HCT116 (cell line): ENCODE data around the gene TYR. TPM values are rescaled to one million over a fixed set of nuclear protein-coding genes. Genes with fewer than 3 reads are reported as not detected.

ENCODE experiments used
- ATAC-seq: fragments of 200-7000 bp; cut with Tn5 transposase; 2 replicates; pipeline ENCODE4 v1.9.1; 2020; ENCODE audit warnings: mild to moderate bottlenecking, moderate library complexity
- BruUV-seq: library from RNA; stranded (reverse); fragments of 400-500 nt; replicated peaks from 2 replicates; lab custom pipeline; 2021; lab: Mats Ljungman, UMichigan
- CTCF ChIA-PET: fragments of 300-600 bp; sonication (Branson Sonifier 250); formaldehyde crosslinking; loops from one replicate; lab custom pipeline; 2021; ENCODE audit warnings: antibody characterized with exemption; lab: Charles Lee
- POLR2A ChIA-PET: fragments of 300-600, 350-600 bp; sonication (Branson Sonifier 250); formaldehyde crosslinking; loops from one replicate; lab custom pipeline; 2021; ENCODE audit warnings: antibody characterized with exemption; lab: Charles Lee
- RAD21 ChIA-PET, 2 experiments: fragments of 300-600 bp; sonication (Branson Sonifier 250); formaldehyde crosslinking; loops; one replicate each; lab custom pipeline; 2023; ENCODE audit warnings: low total read pairs in 2 of 2; ENCODE audit not compliant: uncharacterized antibody in 2 of 2, unreplicated experiment in 2 of 2, low non-redundant PET in 1 of 2; lab: Charles Lee
- DNase-seq: peaks from one replicate; pipeline ENCODE4 v3.0.0-alpha.2; 2010; ENCODE audit warnings: low read depth, low spot score
- H2AFZ ChIP-seq: fragments of 200-600 bp; shearing (Covaris generic), sonication (generic); 2 replicates; pipeline ENCODE4 v1.6.1; 2017; ENCODE audit warnings: low read depth, mixed run types, mixed read lengths, antibody characterized with exemption, low read length; ENCODE audit not compliant: poor library complexity, severe bottlenecking
- H3K27ac ChIP-seq: 2 replicates; pipeline ENCODE4 v1.5.1; 2012; ENCODE audit warnings: low read depth, low read length
- H3K27me3 ChIP-seq: fragments of 200-600 bp; sonication (generic); 2 replicates; pipeline ENCODE4 v1.6.1; 2016; ENCODE audit warnings: mixed run types, low read length, mixed read lengths; ENCODE audit not compliant: insufficient read depth
- H3K36me3 ChIP-seq, 2 experiments: fragments of 200-500 bp in 1 of 2; fragments of 200-600 bp in 1 of 2; sonication (Bioruptor generic) in 1 of 2; sonication (generic) in 1 of 2; 2 replicates each; pipeline versions ENCODE4 v1.5.1 to v1.6.1; 2014 to 2016; ENCODE audit warnings: low read length in 2 of 2, inconsistent platforms in 1 of 2, mixed read lengths in 1 of 2, mixed run types in 1 of 2; ENCODE audit not compliant: insufficient read depth in 2 of 2, control insufficient read depth in 1 of 2
- H3K4me1 ChIP-seq, 2 experiments: fragments of 200-600 bp in 1 of 2; sonication (generic) in 1 of 2; 2 replicates each; pipeline versions ENCODE4 v1.5.1 to v1.6.1; 2012 to 2017; ENCODE audit warnings: low read length in 2 of 2, inconsistent platforms in 1 of 2, mild to moderate bottlenecking in 1 of 2, mixed read lengths in 1 of 2, mixed run types in 1 of 2, moderate library complexity in 1 of 2; ENCODE audit not compliant: insufficient read depth in 2 of 2, control insufficient read depth in 1 of 2
- H3K4me2 ChIP-seq: fragments of 200-600 bp; sonication (generic); 2 replicates; pipeline ENCODE4 v1.6.1; 2017; ENCODE audit warnings: mixed run types, low read length, mixed read lengths
- H3K4me3 ChIP-seq, 2 experiments: fragments of 200-600 bp in 1 of 2; sonication (generic) in 1 of 2; replicated peaks in 1 of 2; 2 replicates each; pipeline ENCODE4 v1.5.1; 2011 to 2016; ENCODE audit warnings: low read length in 2 of 2, control low read depth in 1 of 2, low read depth in 1 of 2, mild to moderate bottlenecking in 1 of 2, mixed read lengths in 1 of 2, mixed run types in 1 of 2
- H3K79me2 ChIP-seq: fragments of 200-600 bp; sonication (generic); 2 replicates; pipeline ENCODE4 v1.6.1; 2017; ENCODE audit warnings: mild to moderate bottlenecking, mixed run types, low read length, moderate library complexity, mixed read lengths; ENCODE audit not compliant: insufficient read depth
- H3K9ac ChIP-seq: fragments of 200-600 bp; sonication (generic); 2 replicates; pipeline ENCODE4 v1.6.1; 2016; ENCODE audit warnings: low read length, mixed read lengths
- H3K9me2 ChIP-seq: fragments of 200-600 bp; sonication (generic), shearing (Covaris generic); 2 replicates; pipeline ENCODE4 v1.6.1; 2017; ENCODE audit warnings: mixed run types, mild to moderate bottlenecking, moderate library complexity; ENCODE audit not compliant: insufficient read depth
- H3K9me3 ChIP-seq, 2 experiments: fragments of 200-500 bp in 1 of 2; fragments of 200-600 bp in 1 of 2; sonication (Bioruptor generic) in 1 of 2; sonication (generic) in 1 of 2; 2 replicates each; pipeline ENCODE4 v1.6.1; 2014 to 2017; ENCODE audit warnings: low read length in 2 of 2, mixed read lengths in 2 of 2, inconsistent platforms in 1 of 2, low read depth in 1 of 2, mild to moderate bottlenecking in 1 of 2, mixed run types in 1 of 2, moderate library complexity in 1 of 2; ENCODE audit not compliant: control insufficient read depth in 1 of 2, insufficient read depth in 1 of 2
- H4K20me1 ChIP-seq: fragments of 200-600 bp; sonication (generic), shearing (Covaris generic); 2 replicates; pipeline ENCODE4 v1.6.1; 2017; ENCODE audit warnings: mixed run types, mild to moderate bottlenecking, moderate library complexity; ENCODE audit not compliant: insufficient read depth
- EZH2 ChIP-seq: fragments of 200-600 bp; sonication (generic); IDR thresholded peaks from 2 replicates; pipeline ENCODE4 v1.6.1; 2017; ENCODE audit warnings: antibody characterized with exemption, mixed run types
- RAD21 ChIP-seq: IDR thresholded peaks from 2 replicates; pipeline ENCODE4 v1.6.1; 2012; ENCODE audit warnings: low read depth, mild to moderate bottlenecking
- REST ChIP-seq: IDR thresholded peaks from 2 replicates; pipeline ENCODE4 v1.6.1; 2012; ENCODE audit warnings: low read depth
- SIN3A ChIP-seq: IDR thresholded peaks from 2 replicates; pipeline ENCODE4 v1.6.1; 2012; ENCODE audit warnings: low read depth
- intact Hi-C: fragments of 100-400 bp; cut with micrococcal nuclease; formaldehyde crosslinking; loops from 2 replicates; pipeline ENCODE4 v1.10.0; 2022
- total RNA-seq: library from RNA; stranded (reverse); gene quantifications from one replicate; pipeline ENCODE4 v1.2.1, GENCODE V29; 2021; ENCODE audit not compliant: unreplicated experiment
- TF ChIP-seq, protein P1 (sequence below): IDR thresholded peaks from 2 replicates; pipeline ENCODE4 v1.6.1; 2012

The TYR gene
- total RNA-seq, 1 experiment from 2014 or later = not detected

DNA sequence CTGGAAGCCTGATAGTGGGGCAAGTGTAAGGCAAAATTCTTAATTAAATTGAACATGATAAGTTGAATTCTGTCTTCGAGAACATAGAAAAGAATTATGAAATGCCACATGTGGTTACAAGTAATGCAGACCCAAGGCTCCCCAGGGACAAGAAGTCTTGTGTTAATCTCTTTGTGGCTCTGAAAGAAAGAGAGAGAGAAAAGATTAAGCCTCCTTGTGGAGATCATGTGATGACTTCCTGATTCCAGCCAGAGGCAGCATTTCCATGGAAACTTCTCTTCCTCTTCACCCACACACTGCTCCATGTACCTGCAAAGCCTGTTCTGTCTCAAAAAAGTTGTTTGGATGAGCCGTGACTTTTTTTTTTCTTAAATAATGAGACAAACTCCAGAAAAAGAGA, 1.9 kb upstream of the TYR start:
- Histone ChIP-seq H3K9me3 (no peaks in the 10 kb centered on the region), H3K9ac (no peak overlapping the region), H3K4me1 (no peaks in the 10 kb centered on the region), H3K79me2 (no peaks in the 10 kb centered on the region), H3K36me3 (no peaks in the 10 kb centered on the region), H4K20me1 (no peaks in the 10 kb centered on the region), H3K27me3 (no peaks in the 10 kb centered on the region), H2AFZ (no peak overlapping the region), H3K4me2 (no peak overlapping the region), H3K27ac (no peak overlapping the region), H3K4me3 (no peak overlapping the region), H3K9me2 (no peaks in the 10 kb centered on the region)
- no TSS peak for BruUV-seq
- ChIA-PET RAD21 (no interaction called here), CTCF (no interaction called here), POLR2A (no interaction called here)
- DNase-seq (no peak), ATAC-seq (no peak)
- intact Hi-C loops = no loop called here
- TF ChIP-seq EZH2 = no peak
- no peak for TF ChIP-seq SIN3A
- TF ChIP-seq, protein P1, sequence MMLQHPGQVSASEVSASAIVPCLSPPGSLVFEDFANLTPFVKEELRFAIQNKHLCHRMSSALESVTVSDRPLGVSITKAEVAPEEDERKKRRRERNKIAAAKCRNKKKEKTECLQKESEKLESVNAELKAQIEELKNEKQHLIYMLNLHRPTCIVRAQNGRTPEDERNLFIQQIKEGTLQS = no peak
- no peak for TF ChIP-seq REST

- H4K20me1 ChIP-seq = no peaks in the 10 kb centered on the region
- no TSS peak for BruUV-seq
- no peaks in the 10 kb centered on the region for H3K79me2 ChIP-seq
- ATAC-seq (no peak), DNase-seq (no peak)
- H2AFZ ChIP-seq = no peak overlapping the region
- H3K27me3 ChIP-seq = no peaks in the 10 kb centered on the region
- intact Hi-C loops = no loop called here
- CTCF ChIA-PET = no interaction called here
- no peak overlapping the region for H3K4me3 ChIP-seq
- H3K9ac ChIP-seq = no peak overlapping the region
- H3K4me2 ChIP-seq = no peak overlapping the region
- H3K4me1 ChIP-seq = no peaks in the 10 kb centered on the region
- no peaks in the 10 kb centered on the region for H3K9me3 ChIP-seq
- POLR2A ChIA-PET = no interaction called here
- no peaks in the 10 kb centered on the region for H3K36me3 ChIP-seq
- no peak overlapping the region for H3K27ac ChIP-seq
- no peak for TF ChIP-seq RAD21
- RAD21 ChIA-PET = no interaction called here
- H3K9me2 ChIP-seq = no peaks in the 10 kb centered on the region
Measured at GRCh38 chr11:89176938-89177337, 737 bp upstream of the TYR start.
